ENCODE results near the gene PLEKHG5. TPM values are rescaled to one million over a fixed set of nuclear protein-coding genes. Genes with fewer than 3 reads are reported as not detected.

PLEKHG5 gene
- total and polyA plus RNA-seq, 10 of the 15 experiments (the other 5 are each of a cell fraction or from before 2014, with no cell fraction given): 0.04 to 1.1 (median 0.18) TPM; not detected in 1

- in situ Hi-C loops (cut with MboI): no loop called here
- intact Hi-C loops (cut with micrococcal nuclease; ENCODE audit: unreplicated experiment): no loop called here
- H3K9ac ChIP-seq (ENCODE audit: control insufficient read depth, insufficient read depth, low read length): no peak overlapping the region
- no peak overlapping the region for H3K4me2 ChIP-seq (ENCODE audit: control insufficient read depth, insufficient read depth)
- H3K4me1 ChIP-seq (ENCODE audit: control insufficient read depth, insufficient read depth, low read length): no peaks in the 10 kb centered on the region
- no peak for FAIRE-seq
- no peaks in the 10 kb centered on the region for H3K36me3 ChIP-seq (ENCODE audit: control insufficient read depth in 2 of 2, insufficient read depth in 2 of 2, low read length in 1 of 2)
- ChIA-PET RAD21 (ENCODE audit: unreplicated experiment) (no interaction called here), POLR2A (no interaction called here), SMC1A (ENCODE audit: uncharacterized antibody, unreplicated experiment) (no interaction called here), CTCF (no interaction called here)
- BruUV-seq (replicated peaks): no TSS peak
- H3K27ac ChIP-seq (ENCODE audit: control insufficient read depth, insufficient read depth): no peak overlapping the region
- WGBS (ENCODE audit: insufficient coverage, insufficient replicate concordance, low lambda C conversion rate, missing lambda C conversion rate): 46% methylated on average over 24 of the region's 33 CpGs
- H2AFZ ChIP-seq (ENCODE audit: control insufficient read depth, low read depth, low read length): no peak overlapping the region
- H3K9me3 ChIP-seq (replicated peaks; ENCODE audit: control insufficient read depth, insufficient read depth, low read length): no peaks in the 10 kb centered on the region
- H3K4me3 ChIP-seq: no peak overlapping the region
- no peak for ATAC-seq
- H3K79me2 ChIP-seq (ENCODE audit: control insufficient read depth, insufficient read depth, low read length): no peaks in the 10 kb centered on the region
- no peaks in the 10 kb centered on the region for H3K27me3 ChIP-seq (replicated peaks in 1 of 2; ENCODE audit: control insufficient read depth in 2 of 2, insufficient read depth in 2 of 2, low read length in 1 of 2)
- H4K20me1 ChIP-seq (ENCODE audit: control insufficient read depth, insufficient read depth): no peaks in the 10 kb centered on the region
- DNase-seq (ENCODE audit: low read depth, low spot score): no peak
- no peak for TF ChIP-seq IRF3 (IDR thresholded peaks at IDR 0.05)
- no peak for TF ChIP-seq ATF7 (IDR thresholded peaks at IDR 0.05; ENCODE audit: low read depth)
- no peak for TF ChIP-seq ZNF217 (IDR thresholded peaks at IDR 0.05)
- TF ChIP-seq SP1 (IDR thresholded peaks at IDR 0.05; ENCODE audit: low read depth, low read length): no peak
- no peak for TF ChIP-seq ZBTB4 (CRISPR knock-in tag; IDR thresholded peaks at IDR 0.05)
- TF ChIP-seq ZNF274 (IDR thresholded peaks at IDR 0.05; ENCODE audit: insufficient read depth, insufficient read length): no peak
- no peak for TF ChIP-seq TBL1XR1 (IDR thresholded peaks at IDR 0.05; ENCODE audit: low read depth, low read length)
- no peak for TF ChIP-seq ZBTB33 (IDR thresholded peaks at IDR 0.05)
- TF ChIP-seq CBX3 (IDR thresholded peaks at IDR 0.05; ENCODE audit: borderline replicate concordance, low read depth): no peak
- TF ChIP-seq ZBTB11 (CRISPR knock-in tag; IDR thresholded peaks at IDR 0.05): no peak
- no peak for TF ChIP-seq NFYB (IDR thresholded peaks at IDR 0.05; ENCODE audit: insufficient read depth, low read depth, low read length)
- no peak for TF ChIP-seq SREBF1 (IDR thresholded peaks at IDR 0.05; ENCODE audit: low read length)
Measured at GRCh38 chr1:6473974-6474814, 17.3 kb downstream of the PLEKHG5 start.

All from GM12878 (cell line).